HG02970 (cell line): ENCODE data around the gene TPR.

Source experiments
- ATAC-seq: cut with Tn5 transposase; IDR thresholded peaks from one replicate; pipeline ENCODE4 v1.9.1; 2021; ENCODE audit warnings: mild to moderate bottlenecking, moderate library complexity, moderate number of reproducible peaks; ENCODE audit not compliant: unreplicated experiment, low FRiP score

Gene TPR

DNA sequence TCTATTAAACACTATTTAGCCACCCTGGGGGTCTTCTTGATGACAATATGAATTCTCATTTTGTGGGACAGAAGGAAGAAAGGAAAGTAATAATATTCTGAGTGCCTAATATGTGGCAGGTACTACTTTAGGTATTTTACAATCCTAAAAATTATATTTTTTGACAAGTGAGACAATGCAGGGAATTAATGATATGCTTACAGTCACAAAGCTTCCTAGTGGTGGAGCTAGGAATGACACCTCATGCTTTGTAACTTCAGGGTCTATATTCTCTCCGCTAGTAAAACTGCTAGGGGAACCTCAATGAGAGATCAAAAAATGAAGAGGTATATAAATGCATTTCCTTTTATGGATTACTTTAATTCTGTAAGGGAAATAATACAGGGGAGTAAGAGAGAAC is 44.3 kb downstream of the TPR start:
- no peak for ATAC-seq

DNA sequence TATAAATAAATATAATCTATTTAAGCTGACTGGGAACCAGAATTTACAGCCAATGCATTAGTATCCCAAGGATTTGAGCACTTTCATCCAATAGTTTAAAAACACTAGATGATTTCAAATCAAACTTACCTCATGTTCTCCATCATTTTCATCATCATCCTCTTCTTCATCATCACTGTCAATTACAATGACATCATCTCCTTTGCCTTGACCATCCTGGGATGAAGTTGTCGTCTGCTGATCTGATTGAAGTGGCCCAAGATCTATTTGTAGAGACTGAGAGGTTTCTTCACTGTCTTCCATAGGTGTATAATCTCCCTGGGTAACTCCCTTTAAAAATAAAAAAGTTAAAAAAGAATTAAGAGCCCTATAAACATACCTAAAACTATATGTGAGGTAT is 47.7 kb downstream of the TPR start:
- no peak for ATAC-seq

DNA sequence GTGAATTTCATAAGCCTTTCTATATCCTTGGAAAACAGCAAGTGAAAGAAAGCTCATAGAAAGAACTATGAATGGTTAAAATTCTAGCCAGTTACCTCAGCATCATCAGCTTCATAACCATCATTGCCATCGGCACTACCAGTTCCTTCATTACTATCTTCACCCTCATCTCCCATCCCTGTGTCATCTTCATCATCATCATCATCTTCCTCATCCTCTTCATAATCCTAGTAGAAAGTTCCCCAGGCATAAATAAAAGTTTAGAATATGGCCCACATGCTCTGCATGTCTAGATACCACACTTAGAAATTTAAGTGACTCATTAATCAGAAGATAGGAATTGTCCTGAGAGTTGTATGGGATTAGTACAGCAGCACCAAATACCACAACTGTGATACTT is 49.0 kb downstream of the TPR start:
- no peak for ATAC-seq

DNA sequence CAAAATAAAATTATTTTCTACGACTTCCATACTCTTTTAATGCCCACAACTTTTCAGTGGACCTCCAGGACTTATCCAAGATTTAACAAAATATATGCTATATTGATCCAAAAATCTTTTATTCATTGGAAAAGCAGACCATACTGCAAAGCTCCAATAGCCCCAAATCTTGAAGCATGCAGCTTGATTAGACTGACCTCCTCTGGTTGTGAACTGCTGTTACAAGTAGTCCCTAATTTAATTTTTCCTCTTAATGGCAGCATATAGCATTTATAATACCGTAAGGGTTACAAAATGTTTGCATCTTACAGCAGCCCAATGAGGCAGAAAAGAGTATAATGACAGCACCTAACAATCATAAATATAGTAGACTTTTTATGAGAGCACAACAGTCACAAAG is 49.8 kb downstream of the TPR start:
- no peak for ATAC-seq

DNA sequence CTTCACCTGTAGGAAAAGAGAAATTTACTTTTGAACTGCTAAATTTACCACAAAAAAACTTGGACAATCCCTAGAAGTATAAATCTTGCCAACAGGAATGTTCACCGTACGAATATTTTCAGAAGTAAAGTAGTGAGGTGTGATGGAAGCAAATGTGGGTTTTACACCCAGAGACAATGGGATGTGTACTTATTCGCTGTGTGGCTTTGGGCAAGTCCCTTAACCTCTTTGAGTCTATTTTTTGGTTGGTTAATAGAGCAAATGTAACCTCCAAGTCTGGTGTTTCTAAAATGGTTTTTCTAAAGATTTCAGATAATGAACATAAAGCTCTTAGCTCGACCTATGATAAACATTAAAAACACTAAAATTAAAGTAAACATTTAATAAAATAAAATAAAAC is 51.2 kb downstream of the TPR start:
- no peak for ATAC-seq

DNA sequence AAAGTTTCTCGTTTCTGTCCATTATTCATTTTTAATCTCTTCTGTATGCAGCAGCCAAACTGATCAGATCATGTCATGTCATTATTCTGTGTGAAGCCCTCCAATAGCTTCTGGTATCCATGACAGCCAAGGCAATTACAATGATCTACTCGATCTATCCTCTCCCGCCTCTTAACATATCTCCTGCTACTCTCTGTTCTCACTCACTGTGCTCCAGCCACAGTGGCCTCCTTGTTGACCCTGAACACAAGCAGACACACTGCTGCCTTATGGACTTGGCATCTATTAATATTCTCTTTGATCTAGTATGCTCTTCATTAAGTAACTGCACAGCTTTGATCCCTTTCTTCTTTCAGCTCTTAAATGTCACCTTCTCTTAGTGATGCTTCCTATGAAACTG is 59.5 kb downstream of the TPR start:
- ATAC-seq: no peak

DNA sequence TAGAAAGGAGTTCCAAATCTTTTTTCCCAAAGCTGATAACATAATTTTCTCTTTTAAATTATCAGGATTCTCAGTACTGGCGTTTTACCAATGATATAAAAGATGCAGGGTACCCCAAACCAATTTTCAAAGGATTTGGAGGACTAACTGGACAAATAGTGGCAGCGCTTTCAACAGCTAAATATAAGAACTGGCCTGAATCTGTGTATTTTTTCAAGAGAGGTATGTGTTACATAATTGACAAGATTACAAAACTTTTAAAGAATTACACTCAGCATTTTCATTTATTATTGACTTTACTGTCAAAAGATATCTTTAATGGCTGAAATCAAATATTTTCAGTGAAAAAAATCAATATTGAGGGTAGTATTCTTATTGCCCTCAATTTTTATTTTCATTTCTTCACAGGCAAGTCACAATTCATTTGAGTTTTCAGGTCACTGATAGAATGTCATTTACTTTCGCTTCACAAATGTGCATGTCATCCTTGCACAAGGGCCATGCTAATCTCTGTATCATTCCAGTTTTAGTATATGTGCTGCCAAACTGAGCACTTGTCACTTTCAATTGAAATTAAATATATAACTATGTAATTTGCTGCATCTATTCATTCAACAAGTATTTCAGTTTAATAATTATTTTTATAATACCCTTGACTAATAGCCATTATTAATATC is 63.5 kb downstream of the TPR start:
- ATAC-seq: no peak

DNA sequence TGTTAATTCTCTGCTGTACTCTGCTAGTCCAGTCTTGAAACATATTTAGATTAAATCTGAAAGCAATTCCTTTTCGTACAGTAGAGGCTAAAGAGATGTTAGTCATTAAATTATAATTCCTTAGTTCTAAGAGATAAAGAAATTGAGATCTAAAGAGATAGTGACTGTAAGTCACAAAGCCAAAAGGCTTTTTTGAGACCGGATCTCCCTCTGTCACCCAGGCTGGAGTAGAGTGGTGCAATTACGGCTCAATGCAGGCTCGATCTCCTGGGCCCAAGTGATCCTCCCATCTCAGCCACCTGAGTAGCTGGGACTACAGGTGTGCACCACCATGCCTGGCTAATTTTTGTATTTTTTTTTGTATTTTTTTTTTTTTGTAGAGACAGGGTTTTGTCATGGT is 64.7 kb downstream of the TPR start:
- no peak for ATAC-seq

DNA sequence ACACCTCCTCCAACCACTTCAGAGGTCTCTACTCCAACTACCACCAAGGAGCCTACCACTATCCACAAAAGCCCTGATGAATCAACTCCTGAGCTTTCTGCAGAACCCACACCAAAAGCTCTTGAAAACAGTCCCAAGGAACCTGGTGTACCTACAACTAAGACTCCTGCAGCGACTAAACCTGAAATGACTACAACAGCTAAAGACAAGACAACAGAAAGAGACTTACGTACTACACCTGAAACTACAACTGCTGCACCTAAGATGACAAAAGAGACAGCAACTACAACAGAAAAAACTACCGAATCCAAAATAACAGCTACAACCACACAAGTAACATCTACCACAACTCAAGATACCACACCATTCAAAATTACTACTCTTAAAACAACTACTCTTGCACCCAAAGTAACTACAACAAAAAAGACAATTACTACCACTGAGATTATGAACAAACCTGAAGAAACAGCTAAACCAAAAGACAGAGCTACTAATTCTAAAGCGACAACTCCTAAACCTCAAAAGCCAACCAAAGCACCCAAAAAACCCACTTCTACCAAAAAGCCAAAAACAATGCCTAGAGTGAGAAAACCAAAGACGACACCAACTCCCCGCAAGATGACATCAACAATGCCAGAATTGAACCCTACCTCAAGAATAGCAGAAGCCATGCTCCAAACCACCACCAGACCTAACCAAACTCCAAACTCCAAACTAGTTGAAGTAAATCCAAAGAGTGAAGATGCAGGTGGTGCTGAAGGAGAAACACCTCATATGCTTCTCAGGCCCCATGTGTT is 66.6 kb downstream of the TPR start:
- no peak for ATAC-seq

DNA sequence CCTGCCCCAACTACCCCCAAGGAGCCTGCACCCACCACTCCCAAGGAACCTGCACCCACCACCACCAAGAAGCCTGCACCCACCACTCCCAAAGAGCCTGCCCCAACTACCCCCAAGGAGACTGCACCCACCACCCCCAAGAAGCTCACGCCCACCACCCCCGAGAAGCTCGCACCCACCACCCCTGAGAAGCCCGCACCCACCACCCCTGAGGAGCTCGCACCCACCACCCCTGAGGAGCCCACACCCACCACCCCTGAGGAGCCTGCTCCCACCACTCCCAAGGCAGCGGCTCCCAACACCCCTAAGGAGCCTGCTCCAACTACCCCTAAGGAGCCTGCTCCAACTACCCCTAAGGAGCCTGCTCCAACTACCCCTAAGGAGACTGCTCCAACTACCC is 67.6 kb downstream of the TPR start:
- ATAC-seq: no peak

DNA sequence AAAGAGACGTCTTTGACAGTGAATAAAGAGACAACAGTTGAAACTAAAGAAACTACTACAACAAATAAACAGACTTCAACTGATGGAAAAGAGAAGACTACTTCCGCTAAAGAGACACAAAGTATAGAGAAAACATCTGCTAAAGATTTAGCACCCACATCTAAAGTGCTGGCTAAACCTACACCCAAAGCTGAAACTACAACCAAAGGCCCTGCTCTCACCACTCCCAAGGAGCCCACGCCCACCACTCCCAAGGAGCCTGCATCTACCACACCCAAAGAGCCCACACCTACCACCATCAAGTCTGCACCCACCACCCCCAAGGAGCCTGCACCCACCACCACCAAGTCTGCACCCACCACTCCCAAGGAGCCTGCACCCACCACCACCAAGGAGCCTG is 68.5 kb downstream of the TPR start:
- ATAC-seq: no peak

DNA sequence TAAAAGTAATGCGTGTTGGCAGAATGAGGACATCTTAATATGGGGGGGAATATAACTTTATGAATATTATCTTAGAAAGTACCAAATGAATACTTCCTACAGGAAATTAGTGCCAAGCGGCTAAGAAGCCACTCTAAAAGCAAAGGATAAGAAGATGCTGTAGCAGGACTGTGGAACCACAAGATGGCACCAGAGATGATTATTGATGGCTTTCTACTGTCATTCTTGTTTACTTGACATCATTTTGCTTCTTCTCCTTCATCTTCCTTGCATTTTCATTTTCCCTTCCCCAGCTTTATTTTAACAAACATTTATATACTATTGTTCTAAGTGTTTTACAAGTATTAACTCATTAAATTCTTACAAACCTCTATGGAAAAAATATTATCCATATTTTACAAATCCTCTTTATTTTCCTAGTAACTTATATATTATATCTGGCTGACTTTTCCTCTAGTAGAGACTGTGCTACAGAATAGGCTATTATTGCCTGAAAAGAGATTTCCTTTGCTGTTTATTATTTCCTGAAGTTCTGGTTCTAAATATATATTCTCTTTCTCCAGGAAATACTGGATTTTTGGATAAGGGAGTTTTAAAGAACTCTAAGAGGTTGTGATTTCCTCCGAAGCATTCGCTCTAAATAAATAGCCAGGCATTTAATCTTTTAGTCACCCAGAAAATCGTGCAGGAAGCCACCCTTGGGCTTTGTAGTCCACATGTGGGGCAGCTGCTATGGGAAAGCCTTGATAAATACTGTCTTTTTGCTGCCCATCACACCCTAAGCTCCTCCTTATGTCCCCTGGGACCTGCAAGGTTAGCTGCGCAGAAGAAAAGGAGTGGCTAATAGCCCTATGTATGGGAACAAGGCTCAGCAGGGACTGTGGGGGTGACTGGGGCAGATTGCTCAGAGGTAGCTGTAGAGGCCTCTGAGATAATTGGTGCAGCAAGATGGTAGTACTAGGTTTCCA is 69.8 kb downstream of the TPR start:
- no peak for ATAC-seq

DNA sequence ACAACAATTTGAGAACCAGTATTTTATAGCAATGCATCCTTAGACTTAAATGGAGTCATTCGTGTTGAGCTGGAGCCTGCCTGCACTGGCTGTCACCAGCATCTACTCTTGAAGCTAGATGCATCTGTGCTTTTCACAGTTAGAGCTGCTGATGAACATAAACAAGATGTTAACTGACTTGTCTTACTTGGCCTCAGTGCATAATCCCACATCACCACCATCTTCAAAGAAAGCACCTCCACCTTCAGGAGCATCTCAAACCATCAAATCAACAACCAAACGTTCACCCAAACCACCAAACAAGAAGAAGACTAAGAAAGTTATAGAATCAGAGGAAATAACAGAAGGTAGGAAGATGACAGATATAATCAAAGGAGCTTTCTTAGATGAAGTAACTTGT is 71.1 kb downstream of the TPR start:
- no peak for ATAC-seq

DNA sequence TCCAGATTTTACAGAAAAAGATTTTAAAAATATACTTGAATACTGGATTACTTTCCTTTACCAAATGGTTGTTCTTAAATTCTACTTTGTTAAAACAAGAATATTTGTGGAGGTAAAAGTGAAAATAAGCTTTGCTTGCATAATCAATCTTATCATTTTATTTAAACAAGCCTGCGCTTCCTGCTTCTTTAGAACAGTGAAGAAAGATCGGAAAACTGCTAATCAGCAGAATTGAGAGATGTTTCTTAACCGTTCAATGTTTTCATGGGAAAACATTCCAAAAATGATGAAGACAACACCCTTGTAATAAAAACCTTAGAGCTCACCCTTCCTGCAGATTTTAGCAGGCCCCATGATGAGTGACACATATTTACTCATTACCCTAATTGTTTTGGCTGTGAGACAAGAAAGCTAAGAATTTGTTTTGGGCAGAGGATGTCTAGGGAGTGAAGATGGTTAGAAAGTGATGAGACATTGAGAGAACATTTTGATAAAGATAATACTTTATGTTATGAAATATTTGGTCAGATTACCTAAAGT is 72.6 kb downstream of the TPR start:
- no peak for ATAC-seq

DNA sequence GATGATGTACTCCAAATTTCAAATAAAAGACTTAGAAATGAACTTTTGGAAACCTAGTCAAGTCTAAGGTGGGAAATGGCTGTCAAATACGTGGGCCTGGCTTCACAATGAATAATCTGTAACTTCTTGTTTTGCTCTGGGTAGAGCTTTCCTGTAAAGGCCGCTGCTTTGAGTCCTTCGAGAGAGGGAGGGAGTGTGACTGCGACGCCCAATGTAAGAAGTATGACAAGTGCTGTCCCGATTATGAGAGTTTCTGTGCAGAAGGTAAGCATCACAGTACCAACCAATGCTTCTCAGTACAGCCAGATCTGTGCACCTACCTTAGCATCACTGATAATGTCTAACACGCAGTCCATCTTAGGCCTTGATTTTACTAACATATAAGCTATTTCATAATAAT is 73.6 kb downstream of the TPR start:
- no peak for ATAC-seq

DNA sequence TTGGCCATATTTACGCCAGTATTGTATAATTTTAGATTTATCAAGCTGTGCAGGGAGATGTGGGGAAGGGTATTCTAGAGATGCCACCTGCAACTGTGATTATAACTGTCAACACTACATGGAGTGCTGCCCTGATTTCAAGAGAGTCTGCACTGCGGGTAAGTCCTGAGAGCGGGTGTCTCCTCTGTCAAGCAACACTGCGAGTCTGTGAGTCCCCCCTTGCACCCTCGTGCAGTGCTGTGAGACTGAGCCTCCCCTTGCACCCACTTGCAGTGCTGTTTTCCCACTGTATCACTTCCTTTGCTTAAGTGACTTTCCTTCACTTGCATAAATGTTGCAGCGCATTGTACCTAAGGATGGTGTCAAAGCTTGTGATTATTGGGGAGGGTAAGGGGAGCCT is 75.0 kb downstream of the TPR start:
- ATAC-seq: no peak

DNA sequence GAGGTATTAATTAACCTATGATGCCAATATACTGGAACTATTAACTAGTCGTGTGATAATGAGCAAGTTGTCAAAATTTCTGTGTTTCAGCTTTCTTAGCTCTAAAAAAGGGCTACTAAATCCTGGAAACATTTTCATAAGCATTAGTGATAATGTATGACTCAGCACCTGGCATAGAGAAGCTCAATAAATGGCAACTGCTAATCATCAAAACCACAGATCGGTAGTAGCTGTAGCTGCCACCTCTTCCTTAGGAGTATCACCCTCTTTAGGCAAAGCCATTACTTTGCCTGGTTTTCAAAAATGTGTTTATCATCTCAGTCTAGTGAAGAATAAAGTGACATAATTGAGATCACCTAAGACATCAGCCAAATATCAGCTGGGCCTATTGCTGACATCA is 75.5 kb downstream of the TPR start:
- ATAC-seq: no peak

DNA sequence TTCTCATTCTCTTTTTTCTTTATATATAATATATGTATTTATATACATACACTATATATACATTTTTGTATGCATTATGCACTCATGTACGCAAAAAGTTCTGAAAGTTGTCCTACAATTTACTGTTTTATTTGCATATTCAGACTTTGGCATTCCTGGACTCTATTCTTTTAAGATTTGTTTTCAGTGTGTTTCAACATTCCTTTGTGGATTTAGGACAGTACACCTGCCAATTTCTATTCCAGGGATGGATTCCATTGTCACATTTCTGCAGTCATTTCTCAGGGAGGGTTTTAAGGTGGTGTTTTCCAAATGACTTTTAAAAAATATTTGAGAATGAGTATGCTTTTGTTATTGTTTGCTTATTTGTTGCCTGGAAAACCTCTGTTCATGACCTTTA is 76.2 kb downstream of the TPR start:
- no peak for ATAC-seq

DNA sequence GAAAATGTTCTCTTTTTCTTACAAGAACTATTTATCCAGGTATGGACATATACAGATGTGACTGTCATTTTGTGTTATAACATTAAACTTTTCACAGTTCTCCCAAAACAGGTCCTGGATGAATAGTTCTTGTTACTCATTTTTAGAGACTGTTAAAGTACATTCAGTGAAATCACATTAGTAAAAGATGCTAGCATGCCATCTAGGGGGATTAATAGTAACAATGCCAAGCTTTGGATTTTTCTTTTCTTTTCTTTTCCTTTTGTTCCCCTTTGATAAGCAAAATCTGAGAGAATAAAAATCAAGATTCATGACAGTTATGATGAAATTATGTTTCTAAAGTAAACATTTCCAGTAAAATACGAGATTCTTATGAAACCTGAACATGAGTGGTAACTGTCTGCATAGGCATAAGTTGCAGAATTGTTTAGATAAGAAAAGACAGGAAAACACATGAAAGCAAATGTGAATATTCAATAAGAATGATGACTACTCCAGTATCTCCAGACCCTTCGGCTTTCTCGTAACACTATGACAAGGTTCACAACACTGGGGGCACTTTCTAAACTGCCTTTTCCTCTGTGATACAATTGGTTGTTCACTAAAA is 77.5 kb downstream of the TPR start:
- no peak for ATAC-seq

DNA sequence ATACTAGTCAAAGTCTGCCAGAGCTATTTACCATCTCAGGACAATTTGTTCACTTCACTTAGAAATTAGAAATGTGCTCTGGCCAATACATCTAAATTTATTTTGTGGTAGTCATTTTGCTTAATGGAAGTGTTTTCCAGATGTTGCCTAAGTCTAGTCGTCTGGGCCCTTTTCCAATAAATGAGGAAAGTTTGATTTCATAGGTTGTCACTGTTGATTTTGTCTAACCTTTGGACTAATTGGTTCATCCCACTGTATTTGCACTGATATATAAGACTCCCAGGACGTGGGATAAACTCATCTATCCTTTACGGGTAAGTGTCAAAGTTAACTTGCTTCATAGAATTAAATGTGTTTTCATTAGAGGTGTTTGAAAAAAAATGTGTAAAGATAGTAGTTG is 79.1 kb downstream of the TPR start, which contains the start of gene PRG4:
PRG4 (plus strand) TSS at position 300 of the 400 bp plus-strand sequence.
- no peak for ATAC-seq
